HG03135 (cell line): ENCODE results near the gene DEUP1.
"Not testable (repeated sequence)": the region's sequence is repeated elsewhere in the genome, so short reads cannot be mapped to it uniquely, and the experiment has no call there.

Source experiments
- ATAC-seq: cut with Tn5 transposase; IDR thresholded peaks from one replicate; pipeline ENCODE4 v1.9.1; 2021; ENCODE audit warnings: mild to moderate bottlenecking, moderate library complexity; ENCODE audit not compliant: unreplicated experiment

The DEUP1 gene

GRCh38 chr11:93330446-93330984 lies at the start of gene DEUP1:
TSS of gene DEUP1 (plus strand) at chr11:93330742. CDS start at chr11:93332260, 1,518 bp downstream.
- no peak for ATAC-seq

GRCh38 chr11:93285430-93285829 lies 45.1 kb upstream of the DEUP1 start:
- ATAC-seq = no peak

- no peak for ATAC-seq
These were observed 43.1 kb upstream of the DEUP1 start for GRCh38 chr11:93287434-93287833.

GRCh38 chr11:93288079-93288478 lies 42.5 kb upstream of the DEUP1 start:
- no peak for ATAC-seq

GRCh38 chr11:93288767-93289166 lies 41.8 kb upstream of the DEUP1 start:
- ATAC-seq = no peak

- no peak for ATAC-seq
These were observed 40.6 kb upstream of the DEUP1 start for GRCh38 chr11:93289782-93290463.

- ATAC-seq = no peak
These were observed 39.4 kb upstream of the DEUP1 start for GRCh38 chr11:93291110-93291509.

GRCh38 chr11:93291898-93292297 lies 38.6 kb upstream of the DEUP1 start:
- ATAC-seq = no peak

GRCh38 chr11:93295921-93296575 lies 34.5 kb upstream of the DEUP1 start:
- ATAC-seq = no peak

GRCh38 chr11:93303689-93304088 lies 26.9 kb upstream of the DEUP1 start:
- ATAC-seq = no peak

- not testable (repeated sequence) for ATAC-seq
These were observed 16.1 kb upstream of the DEUP1 start for GRCh38 chr11:93314399-93314798.

- no peak for ATAC-seq
These were observed 11.2 kb upstream of the DEUP1 start for GRCh38 chr11:93319224-93319839.

- no peak for ATAC-seq
These were observed 10.3 kb upstream of the DEUP1 start for GRCh38 chr11:93320230-93320629.

GRCh38 chr11:93322207-93322606 lies 8.3 kb upstream of the DEUP1 start:
- no peak for ATAC-seq

- no peak for ATAC-seq
These were observed 6.8 kb upstream of the DEUP1 start for GRCh38 chr11:93323747-93324146.

- ATAC-seq = no peak
These were observed 6.0 kb upstream of the DEUP1 start for GRCh38 chr11:93324500-93324899.

GRCh38 chr11:93326681-93327080 lies 3.9 kb upstream of the DEUP1 start:
- no peak for ATAC-seq

- ATAC-seq = no peak
These were observed 551 bp upstream of the DEUP1 start for GRCh38 chr11:93329936-93330445.

- no peak for ATAC-seq
These were observed 9.7 kb downstream of the DEUP1 start for GRCh38 chr11:93340223-93340622.

GRCh38 chr11:93344855-93345333 lies 14.4 kb downstream of the DEUP1 start:
- ATAC-seq = no peak

GRCh38 chr11:93348930-93349329 lies 18.4 kb downstream of the DEUP1 start:
- no peak for ATAC-seq

- no peak for ATAC-seq
These were observed 20.3 kb downstream of the DEUP1 start for GRCh38 chr11:93350835-93351234.
